Subcutaneous adipose tissue (tissue), 4 donors: Measurements from ENCODE around the gene NEXMIF. TPM values are rescaled to one million over a fixed set of nuclear protein-coding genes. Genes with fewer than 3 reads are reported as not detected.

Experiments used
- small RNA-seq: library from RNA; depleted of rRNA; stranded (forward); fragments of <200 nt; gene quantifications from one replicate; pipeline ENCODE3, GENCODE V24; 2016
- total RNA-seq, 4 donors: library from RNA; depleted of rRNA; stranded (reverse); fragments of >200 nt; gene quantifications; one replicate each; pipeline ENCODE4 v1.1.0, GENCODE V29; 2016
- TF ChIP-seq, protein P1 (sequence below): fragments of 450-650 bp; IDR thresholded peaks from one replicate; pipeline ENCODE4 v1.5.1; 2016; ENCODE audit warnings: low read depth, mild to moderate bottlenecking, control low read depth, antibody characterized with exemption, moderate library complexity

NEXMIF gene
- total RNA-seq, 4 donors from 2014 or later: 0.22 to 0.49 (median 0.36) TPM

DNA sequence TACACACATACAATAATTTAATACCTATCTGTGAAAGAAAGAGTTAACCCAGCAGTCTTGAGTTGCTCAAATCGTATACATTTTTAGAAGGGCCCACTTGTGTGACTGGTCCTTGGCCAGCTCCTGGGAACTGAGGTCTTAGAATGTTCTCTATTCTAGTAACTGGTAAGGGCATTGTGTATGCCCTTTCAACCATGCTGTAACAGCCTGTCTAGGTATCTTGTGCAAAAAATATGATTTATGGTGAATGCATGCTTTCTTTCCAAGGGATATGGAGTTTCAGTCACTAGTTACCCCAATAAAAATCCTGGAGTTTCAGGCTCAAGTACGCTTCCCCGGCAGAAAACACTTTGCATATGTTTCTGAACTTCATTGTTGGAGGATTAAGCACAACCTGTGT is 140.6 kb downstream of the NEXMIF start:
- TF ChIP-seq, protein P1, sequence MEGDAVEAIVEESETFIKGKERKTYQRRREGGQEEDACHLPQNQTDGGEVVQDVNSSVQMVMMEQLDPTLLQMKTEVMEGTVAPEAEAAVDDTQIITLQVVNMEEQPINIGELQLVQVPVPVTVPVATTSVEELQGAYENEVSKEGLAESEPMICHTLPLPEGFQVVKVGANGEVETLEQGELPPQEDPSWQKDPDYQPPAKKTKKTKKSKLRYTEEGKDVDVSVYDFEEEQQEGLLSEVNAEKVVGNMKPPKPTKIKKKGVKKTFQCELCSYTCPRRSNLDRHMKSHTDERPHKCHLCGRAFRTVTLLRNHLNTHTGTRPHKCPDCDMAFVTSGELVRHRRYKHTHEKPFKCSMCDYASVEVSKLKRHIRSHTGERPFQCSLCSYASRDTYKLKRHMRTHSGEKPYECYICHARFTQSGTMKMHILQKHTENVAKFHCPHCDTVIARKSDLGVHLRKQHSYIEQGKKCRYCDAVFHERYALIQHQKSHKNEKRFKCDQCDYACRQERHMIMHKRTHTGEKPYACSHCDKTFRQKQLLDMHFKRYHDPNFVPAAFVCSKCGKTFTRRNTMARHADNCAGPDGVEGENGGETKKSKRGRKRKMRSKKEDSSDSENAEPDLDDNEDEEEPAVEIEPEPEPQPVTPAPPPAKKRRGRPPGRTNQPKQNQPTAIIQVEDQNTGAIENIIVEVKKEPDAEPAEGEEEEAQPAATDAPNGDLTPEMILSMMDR: no peak

DNA sequence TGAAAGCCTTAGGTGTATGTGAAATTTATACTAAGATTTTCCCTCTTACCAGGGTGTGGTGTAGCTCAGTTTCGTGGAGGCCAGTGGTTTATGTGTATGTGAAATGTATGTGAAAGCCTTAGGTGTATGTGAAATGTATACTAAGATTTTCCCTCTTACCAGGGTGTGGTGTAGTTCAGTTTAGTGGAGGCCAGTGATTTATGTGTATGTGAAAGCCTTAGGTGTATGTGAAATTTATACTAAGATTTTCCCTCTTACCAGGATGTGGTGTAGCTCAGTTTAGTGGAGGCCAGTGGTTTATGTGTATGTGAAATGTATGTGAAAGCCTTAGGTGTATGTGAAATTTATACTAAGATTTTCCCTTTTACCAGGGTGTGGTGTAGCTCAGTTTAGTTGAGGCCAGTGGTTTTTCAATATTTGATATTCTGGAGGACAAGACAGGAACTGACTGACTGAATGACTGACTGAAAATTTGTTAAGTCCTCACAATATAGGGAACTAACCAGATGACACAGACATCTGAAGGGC is 143.7 kb downstream of the NEXMIF start:
- TF ChIP-seq, protein P1: no peak

DNA sequence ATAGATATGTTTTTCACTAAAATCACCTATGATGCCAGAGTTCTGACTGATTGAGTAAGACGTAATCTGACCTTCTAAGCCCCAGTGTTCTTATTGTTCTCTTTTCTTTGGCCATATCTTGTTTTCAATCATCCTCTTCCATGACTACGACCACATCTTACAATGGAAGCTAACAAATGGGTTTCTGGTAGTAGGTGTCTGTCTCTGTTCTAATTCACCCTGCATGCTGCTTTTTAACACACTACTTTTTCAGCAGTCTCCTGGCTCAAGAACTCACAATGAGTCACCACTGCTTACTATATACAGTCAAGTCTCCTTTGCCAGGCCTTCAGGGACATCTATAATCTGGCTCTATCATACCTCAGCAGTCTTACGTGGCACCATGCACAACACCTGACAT is 146.1 kb downstream of the NEXMIF start:
- TF ChIP-seq, protein P1: no peak

DNA sequence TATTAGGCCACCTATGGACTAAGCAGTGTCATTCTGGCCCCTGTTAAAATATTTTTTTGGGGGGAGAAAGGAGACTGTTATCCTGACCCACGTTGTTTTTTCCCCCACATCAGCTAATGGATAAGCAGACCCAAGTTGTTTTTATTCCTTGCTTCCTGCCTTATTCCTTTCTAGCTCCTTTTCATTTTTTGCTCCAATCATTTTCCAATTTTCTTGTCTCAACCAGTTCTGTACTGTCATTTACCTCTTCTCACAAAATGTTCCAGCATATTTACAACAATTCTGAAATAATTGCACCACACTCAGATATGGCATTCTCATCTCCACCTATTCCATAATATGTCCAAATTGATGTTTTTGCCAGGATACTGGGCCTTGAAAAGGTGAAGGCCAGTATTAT is 150.3 kb downstream of the NEXMIF start:
- TF ChIP-seq, protein P1: no peak

DNA sequence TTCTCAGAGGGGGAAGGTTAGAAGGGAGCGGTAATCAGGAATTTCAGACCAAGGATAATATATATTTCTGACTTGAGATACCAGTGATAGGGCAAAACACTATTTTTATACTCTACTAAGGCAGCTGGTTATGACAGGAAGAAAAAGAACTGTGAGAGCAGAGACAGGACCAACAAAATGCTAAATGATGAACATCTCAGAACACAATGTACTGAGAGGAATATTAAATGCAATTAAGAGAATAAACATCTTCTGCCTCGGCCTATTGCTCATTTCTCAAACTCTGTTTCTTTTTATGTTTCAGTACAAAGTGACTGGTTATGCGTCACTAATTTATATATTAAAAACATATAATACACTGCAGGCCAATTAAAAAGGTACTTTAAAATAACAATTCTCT is 188.8 kb downstream of the NEXMIF start:
- TF ChIP-seq, protein P1: no peak

DNA sequence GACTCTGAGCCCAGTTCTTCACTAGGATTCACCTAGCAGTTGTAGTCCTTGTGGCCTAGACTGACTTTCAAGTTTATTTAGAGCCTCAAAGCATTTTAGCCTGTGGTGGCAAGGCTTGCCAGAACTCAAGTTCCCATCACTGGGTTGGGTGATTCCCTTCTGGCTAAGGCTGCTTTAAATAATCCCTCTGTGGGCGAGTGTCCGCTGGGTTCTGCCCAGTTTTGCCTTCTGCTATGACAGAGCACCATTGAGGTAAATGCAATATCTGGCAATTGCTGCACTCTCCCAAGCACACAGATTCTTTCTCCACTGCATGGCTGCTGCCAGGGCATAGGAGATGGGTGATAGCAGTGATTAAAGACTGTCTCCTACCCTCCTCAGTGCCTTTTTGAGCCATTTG is 220.0 kb downstream of the NEXMIF start:
- TF ChIP-seq, protein P1: no peak

DNA sequence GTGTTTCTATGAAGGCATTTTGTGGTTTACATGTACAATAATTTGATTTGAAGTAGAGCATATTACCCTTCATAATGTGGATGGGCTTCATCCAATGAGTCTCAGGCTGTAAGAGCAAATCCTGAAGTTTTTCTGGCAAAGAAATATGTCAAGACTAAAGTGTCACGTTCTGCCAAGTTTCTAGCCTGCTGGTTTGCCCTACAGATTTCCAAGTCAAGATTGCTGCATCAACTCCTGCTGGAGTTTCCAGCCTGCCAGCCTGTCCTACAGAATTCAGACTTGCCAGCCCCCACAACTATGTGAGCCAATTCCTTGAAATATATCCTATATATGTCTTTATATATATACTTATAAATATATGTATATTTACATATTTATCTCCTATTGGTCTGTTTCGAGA is 240.8 kb downstream of the NEXMIF start:
- TF ChIP-seq, protein P1: no peak

Small RNAs within 50 kb of the gene (small RNA-seq; reads per million reads assigned to genes)
- gene AL139395.1: not detected

Other genes with a start within 250 kb of the NEXMIF start
- 10 to 100 TPM; 24.3 to 45.4 (median 32.6) TPM for gene ABCB7, start 230.8 kb upstream of the NEXMIF start, total RNA-seq